Fibroblast of skin of right quadriceps (primary cell): ENCODE measurements around the gene ABHD15.
"Not testable (repeated sequence)": the region's sequence is repeated elsewhere in the genome, so short reads cannot be mapped to it uniquely, and the experiment has no call there.

Source experiments
- DNase-seq: peaks from one replicate; pipeline ENCODE4 v3.0.0-alpha.2; 2013

ABHD15 gene

GRCh38 chr17:29567554-29568330 lies 905 bp upstream of the ABHD15 start:
- peak; percentile 57 for DNase-seq

GRCh38 chr17:29567304-29567553 lies 392 bp upstream of the ABHD15 start:
- no peak for DNase-seq

GRCh38 chr17:29565643-29566472 lies 979 bp downstream of the ABHD15 start:
- no peak for DNase-seq

- no peak for DNase-seq
Observed at GRCh38 chr17:29563816-29564215, 3.0 kb downstream of the ABHD15 start.

GRCh38 chr17:29562615-29563014 lies 4.2 kb downstream of the ABHD15 start:
- DNase-seq: no peak

- DNase-seq: no peak
Observed at GRCh38 chr17:29561554-29562517, 5.0 kb downstream of the ABHD15 start.

- no peak for DNase-seq
Observed at GRCh38 chr17:29560316-29560715, 6.5 kb downstream of the ABHD15 start.

- no peak for DNase-seq
Observed at GRCh38 chr17:29559640-29560039, 7.2 kb downstream of the ABHD15 start.

- not testable (repeated sequence) for DNase-seq
Observed at GRCh38 chr17:29558139-29558538, 8.7 kb downstream of the ABHD15 start.

- DNase-seq: no peak
Observed at GRCh38 chr17:29557739-29558116, 9.1 kb downstream of the ABHD15 start.

GRCh38 chr17:29557085-29557738 lies 9.6 kb downstream of the ABHD15 start:
- DNase-seq: no peak

GRCh38 chr17:29555840-29556239 lies 11.0 kb downstream of the ABHD15 start:
- no peak for DNase-seq

- DNase-seq: peak; percentile 29
Observed at GRCh38 chr17:29549177-29549923, 17.5 kb downstream of the ABHD15 start.

GRCh38 chr17:29546830-29547229 lies 20.0 kb downstream of the ABHD15 start:
- DNase-seq: no peak

- no peak for DNase-seq
Observed at GRCh38 chr17:29546085-29546484, 20.8 kb downstream of the ABHD15 start.

- no peak for DNase-seq
Observed at GRCh38 chr17:29544066-29544465, 22.8 kb downstream of the ABHD15 start.

GRCh38 chr17:29533976-29534375 lies 32.9 kb downstream of the ABHD15 start:
- DNase-seq: no peak

- DNase-seq: no peak
Observed at GRCh38 chr17:29526322-29526721, 40.5 kb downstream of the ABHD15 start.

GRCh38 chr17:29524692-29525091 lies 42.1 kb downstream of the ABHD15 start:
- DNase-seq: peak; percentile 8

- no peak for DNase-seq
Observed at GRCh38 chr17:29518359-29518758, 48.5 kb downstream of the ABHD15 start.

- DNase-seq: peak; percentile 49
Observed at GRCh38 chr17:29514792-29515191, 52.0 kb downstream of the ABHD15 start.

- DNase-seq: no peak
Observed at GRCh38 chr17:29510953-29511352, 55.9 kb downstream of the ABHD15 start.
